Fibroblast of skin of scalp (primary cell): ENCODE data around the gene MT1E.
"Not testable (repeated sequence)": the region's sequence is repeated elsewhere in the genome, so short reads cannot be mapped to it uniquely, and the experiment has no call there.

Source experiments
- DNase-seq: peaks from one replicate; pipeline ENCODE4 v3.0.0-alpha.2; 2013

Gene MT1E

GRCh38 chr16:56647641-56648431, 22.3 kb downstream of the MT1E start:
- DNase-seq = no peak

- DNase-seq = no peak
Measured at GRCh38 chr16:56649271-56649670, 23.7 kb downstream of the MT1E start.

GRCh38 chr16:56649820-56650219, 24.2 kb downstream of the MT1E start:
- no peak for DNase-seq

GRCh38 chr16:56651586-56651985, 26.0 kb downstream of the MT1E start, which contains the start of gene MT1B:
Gene MT1B (plus strand): TSS chr16:56651886. CDS start chr16:56651954, 68 bp downstream.
- DNase-seq = no peak

- DNase-seq = no peak
Measured at GRCh38 chr16:56652600-56652999, 27.0 kb downstream of the MT1E start.

GRCh38 chr16:56653218-56653617, 27.6 kb downstream of the MT1E start:
- no peak for DNase-seq

GRCh38 chr16:56657555-56658326, 32.2 kb downstream of the MT1E start, which contains the start of gene MT1F:
Gene MT1F (plus strand): TSS chr16:56657959. CDS start chr16:56658059, 100 bp downstream.
- DNase-seq = peak; percentile 18

- no peak for DNase-seq
Measured at GRCh38 chr16:56658327-56658875, 32.8 kb downstream of the MT1E start.

GRCh38 chr16:56662357-56663354, 37.1 kb downstream of the MT1E start:
- DNase-seq = no peak

- DNase-seq = no peak
Measured at GRCh38 chr16:56664506-56664905, 38.9 kb downstream of the MT1E start.

GRCh38 chr16:56665286-56666261, 40.0 kb downstream of the MT1E start:
- not testable (repeated sequence) for DNase-seq

- peak; percentile 29 for DNase-seq
Measured at GRCh38 chr16:56667581-56668571, 42.3 kb downstream of the MT1E start, which contains the start of gene MT1G. Gene MT1G (minus strand): TSS chr16:56668065. CDS start chr16:56667993, 72 bp downstream.

GRCh38 chr16:56669005-56669839, 43.6 kb downstream of the MT1E start, which contains the start of gene MT1H:
Gene MT1H (plus strand): TSS chr16:56669814. CDS start chr16:56669885, 71 bp downstream.
- DNase-seq = no peak

- no peak for DNase-seq
Measured at GRCh38 chr16:56669840-56670619, 44.4 kb downstream of the MT1E start.

- no peak for DNase-seq
Measured at GRCh38 chr16:56670620-56670934, 45.0 kb downstream of the MT1E start.

- DNase-seq = not testable (repeated sequence)
Measured at GRCh38 chr16:56671691-56672090, 46.1 kb downstream of the MT1E start.

- DNase-seq = not testable (repeated sequence)
Measured at GRCh38 chr16:56672171-56672570, 46.6 kb downstream of the MT1E start.
